PFSK-1 (cell line): ENCODE data around the gene DOK5.

Source experiments
- FOXP2 ChIP-seq: optimal IDR thresholded peaks from 2 replicates; pipeline ENCODE3; 2011; ENCODE audit warnings: borderline replicate concordance, control low read depth, inconsistent platforms; ENCODE audit not compliant: insufficient read depth; ENCODE audit errors: extremely low read length, extremely low read depth
- POLR2AphosphoS5 ChIP-seq: IDR thresholded peaks from 2 replicates; pipeline ENCODE4 v1.6.1; 2012; ENCODE audit warnings: low read depth, mild to moderate bottlenecking, control low read depth, low read length, moderate library complexity
- SIN3A ChIP-seq: IDR thresholded peaks from 2 replicates; pipeline ENCODE4 v1.6.1; 2012; ENCODE audit warnings: mild to moderate bottlenecking, low read length, moderate library complexity, borderline replicate concordance; ENCODE audit not compliant: insufficient read depth
- TAF1 ChIP-seq: IDR thresholded peaks from 2 replicates; pipeline ENCODE4 v1.6.1; 2012; ENCODE audit warnings: low read length, control low read depth, borderline replicate concordance; ENCODE audit not compliant: insufficient read depth
- TF ChIP-seq, protein P1 (sequence below), 2 experiments: IDR thresholded peaks; 2 replicates each; pipeline versions ENCODE4 v1.6.1 to v1.8.0; 2011 to 2012; ENCODE audit warnings: low read depth in 2 of 2, low read length in 2 of 2, control low read depth in 1 of 2, inconsistent platforms in 1 of 2, mild to moderate bottlenecking in 1 of 2, moderate library complexity in 1 of 2; ENCODE audit not compliant: insufficient read depth in 1 of 2

Gene DOK5

DNA sequence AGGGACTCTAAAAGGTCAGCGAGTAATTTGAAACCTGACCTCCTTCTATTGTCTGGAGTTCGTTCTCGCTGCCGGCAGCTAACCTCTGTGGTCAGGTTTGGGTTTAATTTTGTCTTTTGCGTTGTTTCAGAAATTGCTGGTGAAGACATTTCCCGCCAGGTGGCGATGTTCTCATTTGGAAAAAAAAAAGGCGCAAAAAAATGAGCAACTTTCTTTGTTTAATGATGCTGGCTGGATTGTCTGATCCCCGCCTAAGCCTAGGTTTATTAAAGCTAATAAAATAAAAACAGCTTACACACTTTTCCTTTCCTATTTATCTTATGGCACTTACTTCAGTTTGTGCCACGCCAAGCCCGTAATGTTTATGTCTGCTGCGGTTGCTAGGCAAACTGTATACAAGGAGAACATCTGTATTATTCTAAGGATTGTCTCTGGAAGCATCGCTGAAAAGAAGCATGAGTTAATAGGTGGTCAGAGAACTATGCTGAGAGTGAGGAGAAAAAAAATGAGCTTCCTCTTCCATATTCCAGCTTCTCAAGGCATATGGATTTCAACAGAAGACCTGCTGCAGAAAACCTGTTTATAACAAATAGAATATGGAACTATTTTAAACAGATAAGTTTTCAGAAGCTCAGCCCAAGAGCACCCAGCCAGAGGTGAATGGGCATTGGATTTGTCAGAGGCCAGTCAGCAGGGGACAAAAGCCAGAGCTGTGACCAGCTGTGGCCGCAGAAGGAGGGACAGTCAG, 205.7 kb downstream of the DOK5 start:
- TF ChIP-seq SIN3A (no peak), POLR2AphosphoS5 (no peak), FOXP2 (no peak), TAF1 (no peak)
- TF ChIP-seq, protein P1, sequence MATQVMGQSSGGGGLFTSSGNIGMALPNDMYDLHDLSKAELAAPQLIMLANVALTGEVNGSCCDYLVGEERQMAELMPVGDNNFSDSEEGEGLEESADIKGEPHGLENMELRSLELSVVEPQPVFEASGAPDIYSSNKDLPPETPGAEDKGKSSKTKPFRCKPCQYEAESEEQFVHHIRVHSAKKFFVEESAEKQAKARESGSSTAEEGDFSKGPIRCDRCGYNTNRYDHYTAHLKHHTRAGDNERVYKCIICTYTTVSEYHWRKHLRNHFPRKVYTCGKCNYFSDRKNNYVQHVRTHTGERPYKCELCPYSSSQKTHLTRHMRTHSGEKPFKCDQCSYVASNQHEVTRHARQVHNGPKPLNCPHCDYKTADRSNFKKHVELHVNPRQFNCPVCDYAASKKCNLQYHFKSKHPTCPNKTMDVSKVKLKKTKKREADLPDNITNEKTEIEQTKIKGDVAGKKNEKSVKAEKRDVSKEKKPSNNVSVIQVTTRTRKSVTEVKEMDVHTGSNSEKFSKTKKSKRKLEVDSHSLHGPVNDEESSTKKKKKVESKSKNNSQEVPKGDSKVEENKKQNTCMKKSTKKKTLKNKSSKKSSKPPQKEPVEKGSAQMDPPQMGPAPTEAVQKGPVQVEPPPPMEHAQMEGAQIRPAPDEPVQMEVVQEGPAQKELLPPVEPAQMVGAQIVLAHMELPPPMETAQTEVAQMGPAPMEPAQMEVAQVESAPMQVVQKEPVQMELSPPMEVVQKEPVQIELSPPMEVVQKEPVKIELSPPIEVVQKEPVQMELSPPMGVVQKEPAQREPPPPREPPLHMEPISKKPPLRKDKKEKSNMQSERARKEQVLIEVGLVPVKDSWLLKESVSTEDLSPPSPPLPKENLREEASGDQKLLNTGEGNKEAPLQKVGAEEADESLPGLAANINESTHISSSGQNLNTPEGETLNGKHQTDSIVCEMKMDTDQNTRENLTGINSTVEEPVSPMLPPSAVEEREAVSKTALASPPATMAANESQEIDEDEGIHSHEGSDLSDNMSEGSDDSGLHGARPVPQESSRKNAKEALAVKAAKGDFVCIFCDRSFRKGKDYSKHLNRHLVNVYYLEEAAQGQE (IDR thresholded peaks at IDR 0.05; ENCODE audit: insufficient read depth in 1 of 2, low read depth in 2 of 2, low read length in 2 of 2), result no peak

DNA sequence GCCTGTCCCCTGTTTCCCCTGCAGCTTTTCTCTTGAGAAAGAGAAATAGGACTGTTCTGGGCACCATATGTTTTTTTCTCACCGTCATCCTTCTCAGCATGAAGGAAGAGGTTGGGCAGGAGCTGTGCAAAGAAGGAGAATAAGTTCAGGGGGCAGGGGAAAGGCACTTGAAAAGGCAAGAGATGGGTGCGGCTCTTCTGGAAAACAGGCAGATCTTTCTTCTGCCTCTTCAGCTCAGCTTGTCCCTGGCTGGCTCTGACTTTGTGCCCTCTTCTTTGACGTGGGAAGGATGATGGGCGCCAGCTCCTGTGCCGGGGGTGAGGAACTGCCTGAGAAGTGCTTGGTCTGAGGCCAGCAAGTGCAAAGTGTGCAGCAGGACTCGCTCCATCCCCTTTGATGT, 206.5 kb downstream of the DOK5 start:
- TF ChIP-seq, protein P1 (IDR thresholded peaks at IDR 0.05; ENCODE audit: insufficient read depth in 1 of 2, low read depth in 2 of 2, low read length in 2 of 2), result no peak
- TF ChIP-seq POLR2AphosphoS5 (no peak), FOXP2 (no peak)

DNA sequence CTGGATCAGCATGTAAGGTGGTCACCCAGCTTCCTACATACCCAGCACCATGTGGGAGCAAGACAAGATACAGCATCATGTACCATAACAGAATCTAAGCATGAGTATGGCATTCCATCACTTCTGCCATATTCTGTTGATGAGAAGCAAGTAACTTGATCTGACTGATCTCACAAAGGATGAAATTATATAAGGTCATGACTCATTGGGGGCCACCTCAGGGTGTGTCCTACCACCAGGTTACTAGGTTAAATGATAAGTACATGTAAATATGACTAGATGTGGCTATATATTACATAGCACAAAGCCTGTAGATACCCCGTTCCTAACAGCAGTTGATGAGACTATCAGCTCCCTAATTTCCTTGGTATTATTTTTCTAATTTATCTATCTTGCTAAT, 213.1 kb downstream of the DOK5 start:
- TF ChIP-seq SIN3A (no peak), FOXP2 (no peak), TAF1 (no peak), POLR2AphosphoS5 (no peak)
- TF ChIP-seq, protein P1 (IDR thresholded peaks at IDR 0.05; ENCODE audit: insufficient read depth in 1 of 2, low read depth in 2 of 2, low read length in 2 of 2), result no peak

DNA sequence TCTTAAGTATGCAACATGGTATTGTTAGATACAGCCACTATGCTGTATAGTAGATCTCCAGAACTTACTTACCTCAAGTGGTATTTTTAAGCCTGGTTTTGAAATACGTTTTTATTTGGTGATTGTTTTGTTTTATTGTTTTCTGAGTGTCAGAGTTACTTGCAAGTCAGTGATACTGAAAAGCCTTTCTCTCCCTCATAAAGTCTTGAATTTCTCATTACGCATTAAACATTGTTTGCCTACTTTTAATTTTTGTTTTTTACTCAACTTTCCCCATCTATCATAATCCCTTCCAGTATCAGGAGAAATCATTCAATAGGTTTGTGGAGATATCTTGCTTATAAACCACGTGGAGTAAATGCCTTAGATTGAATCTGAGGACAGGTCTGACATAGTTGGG, 214.9 kb downstream of the DOK5 start:
- TF ChIP-seq FOXP2 (no peak), SIN3A (no peak), POLR2AphosphoS5 (no peak), TAF1 (no peak)
- TF ChIP-seq, protein P1 (IDR thresholded peaks at IDR 0.05; ENCODE audit: insufficient read depth in 1 of 2, low read depth in 2 of 2, low read length in 2 of 2), result no peak

DNA sequence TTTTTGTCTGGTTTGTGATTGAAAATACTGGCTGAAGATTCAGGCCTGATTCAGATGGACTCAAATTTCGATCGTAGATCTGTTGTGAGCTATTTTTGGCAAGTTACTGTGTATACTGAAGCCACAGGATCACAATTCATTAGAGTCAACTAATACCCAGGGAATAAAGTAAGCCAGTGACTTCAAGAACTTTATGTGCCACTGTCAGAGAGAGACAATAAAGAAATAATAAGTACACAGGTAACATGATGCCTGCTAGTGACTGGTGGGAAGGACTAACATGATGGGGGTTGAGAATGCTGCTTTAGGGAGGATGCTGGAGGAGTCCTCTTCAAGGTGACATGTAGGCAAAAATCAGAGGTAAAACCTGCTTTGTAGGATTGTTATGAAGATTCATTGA, 215.9 kb downstream of the DOK5 start:
- TF ChIP-seq POLR2AphosphoS5, result no peak
